Gastrocnemius medialis (tissue), 4 donors: ENCODE data around the gene ADAMTS2. TPM values are rescaled to one million over a fixed set of nuclear protein-coding genes. Genes with fewer than 3 reads are reported as not detected.

Experiments used
- ATAC-seq, 2 donors: fragments of 150-250 bp; one replicate each; pipeline ENCODE4 v1.9.1; 2016
- DNase-seq, 2 donors: peaks; one replicate each; pipeline ENCODE4 v3.0.0-alpha.2; 2019
- H3K27ac ChIP-seq, 4 donors: fragments of 200-600 bp; sonication (generic); 1 replicate in 1 of 4; 2 replicates in 3 of 4; pipeline ENCODE4 v1.5.1; 2016 to 2018; ENCODE audit warnings: mild to moderate bottlenecking in 2 of 4, moderate library complexity in 1 of 4
- H3K27me3 ChIP-seq, 3 donors: fragments of 200-600 bp; sonication (generic) in 2 of 3; 1 replicate in 1 of 3; 2 replicates in 2 of 3; pipeline versions ENCODE4 v1.5.1 to v1.6.0; 2016 to 2019; ENCODE audit warnings: mild to moderate bottlenecking in 1 of 3, moderate library complexity in 1 of 3
- H3K36me3 ChIP-seq, 2 donors: fragments of 200-600 bp; sonication (generic) in 1 of 2; one replicate each; pipeline ENCODE4 v1.5.1; 2017 to 2018
- H3K4me1 ChIP-seq, 2 donors: fragments of 200-600 bp; sonication (generic) in 1 of 2; one replicate each; pipeline ENCODE4 v1.5.1; 2016 to 2017; ENCODE audit warnings: mild to moderate bottlenecking in 2 of 2
- H3K4me3 ChIP-seq, 4 donors: fragments of 200-600 bp; sonication (generic) in 3 of 4; 1 replicate in 1 of 4; 2 replicates in 3 of 4; pipeline ENCODE4 v1.5.1; 2016 to 2019; ENCODE audit warnings: mild to moderate bottlenecking in 2 of 4
- H3K9me3 ChIP-seq, 3 donors: fragments of 200-600 bp; sonication (generic) in 2 of 3; 1 replicate in 1 of 3; 2 replicates in 2 of 3; pipeline ENCODE4 v1.5.1; 2016 to 2019
- POLR2A ChIP-seq, 2 donors: fragments of 450-650 bp; IDR thresholded peaks; one replicate each; pipeline ENCODE4 v1.6.1; 2017; ENCODE audit warnings: antibody characterized with exemption in 2 of 2, mild to moderate bottlenecking in 2 of 2, moderate library complexity in 2 of 2
- in situ Hi-C, 4 donors: fragments of 200-750 bp; cut with MboI; loops; one replicate each; pipeline versions ENCODE4 v1.15.0 to v1.8.0; 2017; ENCODE audit warnings: low sequenced_read_pairs in 4 of 4
- intact Hi-C: fragments of 100-400 bp; cut with DNase I; formaldehyde crosslinking; loops from one replicate; pipeline ENCODE4 v1.15.1; 2023; ENCODE audit warnings: low total_unique reads
- total RNA-seq, 4 donors: library from RNA; depleted of rRNA; stranded (reverse); fragments of >200 nt; gene quantifications; one replicate each; pipeline versions ENCODE4 v1.1.0 to v1.2.3, GENCODE V29; 2016
- TF ChIP-seq, protein P1 (sequence below), 5 experiments: fragments of 450-650 bp in 3 of 5; fragments of 200-600 bp in 2 of 5; sonication (generic) in 2 of 5; IDR thresholded peaks in 4 of 5; conservative IDR thresholded peaks in 1 of 5; 1 replicate in 4 of 5; 2 replicates in 1 of 5; pipeline ENCODE4 v1.5.1; 2016 to 2019; ENCODE audit warnings: antibody characterized with exemption in 5 of 5, mild to moderate bottlenecking in 3 of 5, moderate library complexity in 3 of 5

ADAMTS2 gene
- total RNA-seq, 4 donors from 2014 or later, result 0.78 to 3.8 (median 2.0) TPM

DNA sequence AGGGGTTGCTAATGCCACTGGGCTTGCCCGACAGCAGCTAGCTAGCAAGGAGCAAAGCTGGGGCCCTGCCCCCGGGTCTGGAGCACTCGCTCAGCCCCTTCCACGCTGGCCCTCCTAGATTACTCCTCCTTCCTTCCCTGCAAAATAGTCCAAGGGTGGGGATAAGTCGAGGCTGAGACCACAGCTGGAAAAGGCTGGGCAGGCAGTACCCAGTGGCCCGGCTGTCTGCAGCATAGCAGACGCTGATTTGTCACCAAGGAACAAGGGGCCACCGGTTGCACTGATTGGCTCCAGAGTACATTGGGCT, 73.9 kb downstream of the ADAMTS2 start:
- intact Hi-C loops (no loop called here), in situ Hi-C loops (no loop called here)
- H3K4me3 ChIP-seq, result no peak overlapping the region
- no peaks in the 10 kb centered on the region for H3K27me3 ChIP-seq
- no peak for TF ChIP-seq POLR2A (IDR thresholded peaks at IDR 0.05)
- TF ChIP-seq, protein P1, sequence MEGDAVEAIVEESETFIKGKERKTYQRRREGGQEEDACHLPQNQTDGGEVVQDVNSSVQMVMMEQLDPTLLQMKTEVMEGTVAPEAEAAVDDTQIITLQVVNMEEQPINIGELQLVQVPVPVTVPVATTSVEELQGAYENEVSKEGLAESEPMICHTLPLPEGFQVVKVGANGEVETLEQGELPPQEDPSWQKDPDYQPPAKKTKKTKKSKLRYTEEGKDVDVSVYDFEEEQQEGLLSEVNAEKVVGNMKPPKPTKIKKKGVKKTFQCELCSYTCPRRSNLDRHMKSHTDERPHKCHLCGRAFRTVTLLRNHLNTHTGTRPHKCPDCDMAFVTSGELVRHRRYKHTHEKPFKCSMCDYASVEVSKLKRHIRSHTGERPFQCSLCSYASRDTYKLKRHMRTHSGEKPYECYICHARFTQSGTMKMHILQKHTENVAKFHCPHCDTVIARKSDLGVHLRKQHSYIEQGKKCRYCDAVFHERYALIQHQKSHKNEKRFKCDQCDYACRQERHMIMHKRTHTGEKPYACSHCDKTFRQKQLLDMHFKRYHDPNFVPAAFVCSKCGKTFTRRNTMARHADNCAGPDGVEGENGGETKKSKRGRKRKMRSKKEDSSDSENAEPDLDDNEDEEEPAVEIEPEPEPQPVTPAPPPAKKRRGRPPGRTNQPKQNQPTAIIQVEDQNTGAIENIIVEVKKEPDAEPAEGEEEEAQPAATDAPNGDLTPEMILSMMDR (IDR thresholded peaks at IDR 0.05 in 4 of 5, conservative IDR thresholded peaks at IDR 0.05 in 1 of 5), result no peak
- DNase-seq (peak in 1 of 2 donors; percentile 0), ATAC-seq (no peak)
- peaks cover 9 to 25% of the 10 kb centered on the region in 2 donors for H3K4me1 ChIP-seq
- no peaks in the 10 kb centered on the region for H3K36me3 ChIP-seq
- H3K27ac ChIP-seq, result no peak overlapping the region
- H3K9me3 ChIP-seq, result no peaks in the 10 kb centered on the region

DNA sequence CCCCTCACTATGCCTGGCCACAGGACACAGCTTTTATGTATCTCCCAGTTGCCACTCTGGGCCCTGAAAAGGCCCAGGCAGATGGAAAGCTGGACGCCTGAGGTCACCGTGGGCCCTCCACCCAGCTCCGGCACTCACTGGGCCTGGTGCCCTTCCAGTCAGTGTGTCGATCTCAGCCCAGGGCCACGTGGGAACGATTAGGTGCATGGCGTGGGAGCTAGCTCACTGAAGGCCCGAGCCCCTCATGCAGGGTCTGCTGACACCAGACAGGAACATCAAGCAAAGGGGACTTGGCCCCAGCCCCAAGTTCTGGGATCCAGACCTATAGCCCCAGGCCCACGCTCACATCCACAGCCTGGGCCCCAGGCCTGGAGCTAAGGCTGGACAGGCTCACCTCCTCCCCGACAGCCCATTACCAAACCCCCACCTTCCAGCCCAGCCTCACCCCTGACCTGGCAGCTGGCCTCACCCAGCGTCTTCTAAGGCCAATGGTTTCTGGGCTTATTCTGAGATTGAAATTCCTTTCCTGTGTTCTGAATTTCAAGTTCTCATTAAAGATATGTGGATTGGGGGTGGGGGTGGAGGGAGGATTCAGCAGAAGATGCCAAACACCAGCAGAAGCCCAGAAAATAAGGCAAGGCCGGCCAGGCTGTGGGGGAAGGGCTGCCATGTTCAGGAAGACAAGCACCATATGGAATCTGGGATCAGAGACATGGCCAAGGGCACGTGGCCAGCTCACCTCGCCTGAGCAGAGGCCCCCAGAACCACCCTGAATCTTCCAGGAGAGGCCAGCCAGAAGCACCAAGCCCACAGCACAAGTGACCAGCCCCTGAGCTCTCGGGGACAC, 74.5 kb downstream of the ADAMTS2 start:
- H3K4me3 ChIP-seq, result no peak overlapping the region
- intact Hi-C loops, result no loop called here
- no peak for TF ChIP-seq POLR2A (IDR thresholded peaks at IDR 0.05)
- TF ChIP-seq, protein P1 (IDR thresholded peaks at IDR 0.05 in 4 of 5, conservative IDR thresholded peaks at IDR 0.05 in 1 of 5), result no peak
- ATAC-seq (no peak), DNase-seq (peak in 1 of 2 donors; percentile 24)
- H3K36me3 ChIP-seq, result no peaks in the 10 kb centered on the region
- in situ Hi-C loops, result no loop called here
- no peaks in the 10 kb centered on the region for H3K9me3 ChIP-seq
- H3K27ac ChIP-seq, result peak overlapping the region in 1 of 4 donors; percentile 6
- H3K4me1 ChIP-seq, result peaks cover 15 to 31% of the 10 kb centered on the region in 2 donors
- H3K27me3 ChIP-seq, result no peaks in the 10 kb centered on the region

DNA sequence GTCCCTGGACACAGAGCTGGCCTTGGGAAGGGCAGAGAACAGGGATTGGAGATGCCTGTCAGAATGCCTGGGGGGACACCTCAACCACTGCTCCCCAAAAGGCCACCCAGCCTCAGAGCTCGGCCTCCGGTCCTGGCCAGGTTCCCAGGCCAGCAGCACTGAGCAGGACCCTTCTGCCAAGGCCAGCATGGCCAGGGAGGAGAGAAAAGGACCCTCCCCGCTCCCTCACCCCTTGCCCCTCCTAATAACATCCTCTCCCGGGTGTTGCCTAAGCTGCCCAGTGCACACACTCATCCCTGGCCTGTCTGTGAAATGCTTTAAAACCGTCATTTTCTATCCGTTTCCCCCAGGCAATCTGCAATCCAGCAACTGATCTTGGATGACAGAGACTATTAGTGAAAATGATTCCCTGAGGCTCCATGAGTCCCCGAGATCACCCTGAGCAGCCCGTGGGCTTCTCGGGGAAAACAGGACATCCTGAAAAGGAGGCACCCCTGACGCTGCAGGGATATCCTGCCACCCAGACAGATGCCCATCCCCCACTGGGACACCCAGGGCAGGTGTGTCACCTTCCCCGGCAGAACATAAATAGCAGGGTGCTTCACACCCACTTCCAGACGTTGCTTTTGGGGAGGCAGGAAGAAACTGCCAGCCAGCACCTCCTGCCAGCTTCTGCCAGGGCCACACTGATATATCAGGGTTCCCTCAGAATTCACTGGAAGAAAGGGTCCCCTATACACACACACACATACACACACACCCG, 75.3 kb downstream of the ADAMTS2 start:
- intact Hi-C loops (loop anchor here (5.0 kb wide), 1 partner anchor 52 kb away; no protein-coding TSS in a partner anchor), in situ Hi-C loops (no loop called here)
- DNase-seq, result peak in 1 of 2 donors; percentile 12
- H3K9me3 ChIP-seq, result no peaks in the 10 kb centered on the region
- no peak overlapping the region for H3K4me3 ChIP-seq
- no peaks in the 10 kb centered on the region for H3K36me3 ChIP-seq
- TF ChIP-seq POLR2A (IDR thresholded peaks at IDR 0.05), result no peak
- TF ChIP-seq, protein P1 (IDR thresholded peaks at IDR 0.05 in 4 of 5, conservative IDR thresholded peaks at IDR 0.05 in 1 of 5), result no peak
- H3K4me1 ChIP-seq, result peaks cover 15 to 34% of the 10 kb centered on the region in 2 donors
- ATAC-seq, result no peak
- H3K27ac ChIP-seq, result peak overlapping the region in 1 of 4 donors; percentile 6
- H3K27me3 ChIP-seq, result no peaks in the 10 kb centered on the region

DNA sequence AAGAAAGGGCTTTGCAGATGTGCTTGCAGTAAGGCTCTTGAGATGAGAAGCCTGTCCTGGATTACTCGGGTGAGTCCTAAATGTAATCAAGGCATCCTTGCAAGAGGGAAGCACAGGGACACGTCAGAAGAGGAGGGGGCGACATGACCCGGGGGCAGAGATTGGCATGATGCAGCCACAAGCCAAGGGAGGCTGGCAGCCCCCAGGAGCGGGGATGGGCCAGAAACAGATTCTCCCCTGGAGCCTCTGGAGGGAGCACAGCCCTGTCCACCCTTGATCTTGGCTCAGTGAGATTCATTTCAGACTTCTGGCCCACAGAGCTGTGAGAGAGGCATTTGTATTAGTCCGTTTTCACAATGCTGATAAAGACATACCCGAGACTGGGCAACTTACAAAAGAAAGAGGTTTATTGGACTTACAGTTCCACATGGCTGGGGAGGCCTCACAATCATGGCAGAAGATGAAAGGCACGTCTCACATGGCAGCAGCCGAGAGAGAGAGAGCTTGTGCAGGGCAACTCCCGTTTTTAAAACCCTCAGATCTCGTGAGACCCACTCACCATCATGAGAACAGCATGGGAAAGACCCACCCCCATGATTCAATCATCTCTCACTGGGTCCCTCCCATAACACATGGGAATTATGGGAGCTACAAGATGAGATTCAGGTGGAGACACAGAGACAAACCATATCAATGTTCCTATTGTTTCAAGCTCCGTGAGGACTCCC, 76.1 kb downstream of the ADAMTS2 start:
- ATAC-seq (no peak), DNase-seq (peak in 1 of 2 donors; percentile 3)
- no peak overlapping the region for H3K27ac ChIP-seq
- intact Hi-C loops (loop anchor here (5.0 kb wide), 1 partner anchor 53 kb away; no protein-coding TSS in a partner anchor), in situ Hi-C loops (no loop called here)
- no peaks in the 10 kb centered on the region for H3K27me3 ChIP-seq
- no peaks in the 10 kb centered on the region for H3K36me3 ChIP-seq
- no peak overlapping the region for H3K4me3 ChIP-seq
- peaks cover 12 to 30% of the 10 kb centered on the region in 2 donors for H3K4me1 ChIP-seq
- H3K9me3 ChIP-seq, result no peaks in the 10 kb centered on the region
- TF ChIP-seq POLR2A (IDR thresholded peaks at IDR 0.05), result no peak
- TF ChIP-seq, protein P1 (IDR thresholded peaks at IDR 0.05 in 4 of 5, conservative IDR thresholded peaks at IDR 0.05 in 1 of 5), result no peak
